Dendritic cell treated with granulocyte-macrophage colony-stimulating factor and Interleukin-4, amounts not matched to agents 40 ng/mL and 50 ng/mL, for 4 days (primary cell): ENCODE measurements around the gene CCDC158.

Experiments
- H3K27ac Mint-ChIP-seq: one replicate; pipeline ENCODE4 v1.8.0; 2022; ENCODE audit warnings: mild to moderate bottlenecking, mixed read lengths
- H3K27me3 Mint-ChIP-seq: one replicate; pipeline ENCODE4 v1.8.0; 2022; ENCODE audit warnings: mild to moderate bottlenecking, mixed read lengths
- H3K36me3 Mint-ChIP-seq: one replicate; pipeline ENCODE4 v1.8.0; 2022; ENCODE audit warnings: low read depth, mixed read lengths
- H3K4me1 Mint-ChIP-seq: one replicate; pipeline ENCODE4 v1.8.0; 2022; ENCODE audit warnings: low read depth, mixed read lengths
- H3K4me3 Mint-ChIP-seq: one replicate; pipeline ENCODE4 v1.8.0; 2022; ENCODE audit warnings: mild to moderate bottlenecking, moderate library complexity, mixed read lengths
- H3K9me3 Mint-ChIP-seq: one replicate; pipeline ENCODE4 v1.8.0; 2022; ENCODE audit warnings: mixed read lengths
- intact Hi-C: fragments of 100-400 bp; cut with micrococcal nuclease; formaldehyde crosslinking; loops from one replicate; pipeline ENCODE4 v1.15.0; 2022

Gene CCDC158

DNA sequence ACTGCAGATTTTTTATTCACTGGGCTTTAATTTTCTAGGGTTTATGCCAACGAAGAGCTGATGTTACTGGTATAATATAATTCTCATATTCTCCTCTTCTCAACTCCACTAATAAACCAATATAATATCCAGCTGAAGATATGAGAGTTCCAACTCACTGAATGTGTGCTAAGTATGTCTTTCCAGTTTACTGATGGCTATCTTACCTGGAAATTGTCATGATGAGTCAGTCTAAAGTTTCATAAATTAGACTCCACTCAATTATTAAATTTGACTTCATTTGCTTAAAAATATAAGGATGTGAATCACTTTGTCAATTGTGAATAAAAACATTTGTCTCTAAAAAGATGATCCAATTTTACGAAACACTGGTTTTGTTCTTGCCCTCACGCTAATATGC is 86.1 kb downstream of the CCDC158 start:
- no peaks in the 10 kb centered on the region for H3K36me3 Mint-ChIP-seq
- intact Hi-C loops: no loop called here
- H3K4me1 Mint-ChIP-seq: no peaks in the 10 kb centered on the region
- H3K27me3 Mint-ChIP-seq: no peaks in the 10 kb centered on the region
- H3K9me3 Mint-ChIP-seq: no peaks in the 10 kb centered on the region
- no peak overlapping the region for H3K4me3 Mint-ChIP-seq
- H3K27ac Mint-ChIP-seq: no peak overlapping the region

DNA sequence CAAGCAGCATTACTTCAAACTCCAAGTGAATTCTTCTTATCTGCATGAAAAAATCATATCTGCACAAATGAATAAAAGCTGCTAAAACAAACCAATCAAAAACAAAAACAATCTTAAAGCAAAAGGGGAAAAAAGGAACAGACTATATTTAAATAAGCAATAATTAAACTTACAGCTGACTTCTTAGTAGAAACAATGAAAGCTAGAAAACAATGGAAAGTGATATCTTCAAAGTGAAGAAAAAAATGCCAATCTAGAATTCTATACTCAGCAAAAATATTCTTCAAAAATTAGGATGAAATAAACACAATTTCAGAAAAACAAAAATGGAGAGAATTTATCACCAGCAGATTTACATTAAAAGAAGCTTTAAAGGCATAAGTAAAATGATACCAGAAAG is 94.4 kb downstream of the CCDC158 start:
- Mint-ChIP-seq H3K4me3 (no peak overlapping the region), H3K27ac (no peak overlapping the region), H3K36me3 (no peaks in the 10 kb centered on the region), H3K27me3 (no peaks in the 10 kb centered on the region), H3K4me1 (no peaks in the 10 kb centered on the region), H3K9me3 (peaks cover 35% of the 10 kb centered on the region)
- intact Hi-C loops: no loop called here

DNA sequence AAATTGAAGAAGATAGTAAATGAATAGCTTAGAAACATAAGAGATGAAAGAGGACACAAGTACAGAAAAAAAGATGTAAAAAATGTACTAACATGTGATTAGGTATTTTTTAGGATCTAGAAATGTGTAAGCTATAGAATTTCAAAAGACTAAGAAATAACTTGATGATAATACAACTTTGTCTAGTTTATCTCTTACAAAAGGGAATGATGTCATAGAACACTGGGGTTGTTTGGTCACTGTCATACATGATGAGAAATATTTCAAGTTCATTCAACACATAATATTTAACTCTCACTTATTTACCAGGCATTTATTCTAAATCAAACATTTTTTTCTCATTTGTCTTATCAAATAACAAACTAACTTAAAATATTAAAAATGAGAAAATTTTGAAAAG is 95.9 kb downstream of the CCDC158 start:
- Mint-ChIP-seq H3K4me1 (no peaks in the 10 kb centered on the region), H3K36me3 (no peaks in the 10 kb centered on the region), H3K27ac (no peak overlapping the region), H3K9me3 (peaks cover 41% of the 10 kb centered on the region), H3K4me3 (no peak overlapping the region), H3K27me3 (peaks cover 4% of the 10 kb centered on the region)
- intact Hi-C loops: no loop called here

DNA sequence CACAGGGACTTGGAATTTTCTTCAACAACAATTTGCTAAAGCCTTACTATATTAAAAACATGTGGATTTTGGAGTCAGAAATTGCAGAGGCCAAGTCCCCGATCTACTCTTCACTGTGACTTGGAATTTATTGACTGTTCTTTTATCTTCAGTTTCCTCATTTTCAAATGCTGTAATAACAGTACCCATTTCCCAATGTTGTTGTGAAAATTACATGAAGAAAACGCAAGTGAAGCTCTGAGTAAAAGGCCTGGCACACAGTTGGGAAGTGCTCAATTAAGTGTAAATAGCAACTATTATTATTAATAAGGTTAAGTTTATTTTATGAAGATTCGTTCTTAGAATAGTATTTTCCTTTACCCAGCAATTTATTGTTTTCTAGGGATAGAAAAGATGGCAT is 98.7 kb downstream of the CCDC158 start:
- intact Hi-C loops: no loop called here
- H3K27ac Mint-ChIP-seq: no peak overlapping the region

DNA sequence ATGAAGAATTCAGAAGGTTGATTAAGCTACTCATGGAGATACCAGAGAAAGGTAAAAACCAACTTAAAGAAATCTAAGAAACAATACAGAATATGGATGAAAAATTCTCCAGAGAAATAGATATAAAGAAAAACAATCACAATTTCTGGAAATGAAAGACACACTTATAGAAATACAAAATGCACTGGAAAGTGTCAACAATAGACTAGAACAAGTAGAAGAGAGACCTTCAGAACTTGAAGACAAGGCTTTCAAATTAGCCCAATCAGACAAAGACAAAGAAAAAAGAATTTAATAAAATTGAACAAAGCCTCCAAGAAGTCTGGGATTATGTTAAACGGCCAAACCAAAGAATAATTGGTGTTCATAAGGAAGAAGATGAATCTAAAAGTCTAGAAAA is 104.8 kb downstream of the CCDC158 start:
- H3K36me3 Mint-ChIP-seq: no peaks in the 10 kb centered on the region
- no peak overlapping the region for H3K27ac Mint-ChIP-seq
- intact Hi-C loops: no loop called here
- H3K4me1 Mint-ChIP-seq: no peaks in the 10 kb centered on the region
- H3K9me3 Mint-ChIP-seq: peaks cover 33% of the 10 kb centered on the region
- H3K4me3 Mint-ChIP-seq: no peak overlapping the region
- peaks cover 4% of the 10 kb centered on the region for H3K27me3 Mint-ChIP-seq

More for the DNA sequence above, 98.7 kb downstream of the CCDC158 start:
- peaks cover 37% of the 10 kb centered on the region for H3K9me3 Mint-ChIP-seq
- no peak overlapping the region for H3K4me3 Mint-ChIP-seq
- peaks cover 4% of the 10 kb centered on the region for H3K27me3 Mint-ChIP-seq
- H3K36me3 Mint-ChIP-seq: no peaks in the 10 kb centered on the region
- no peaks in the 10 kb centered on the region for H3K4me1 Mint-ChIP-seq

DNA sequence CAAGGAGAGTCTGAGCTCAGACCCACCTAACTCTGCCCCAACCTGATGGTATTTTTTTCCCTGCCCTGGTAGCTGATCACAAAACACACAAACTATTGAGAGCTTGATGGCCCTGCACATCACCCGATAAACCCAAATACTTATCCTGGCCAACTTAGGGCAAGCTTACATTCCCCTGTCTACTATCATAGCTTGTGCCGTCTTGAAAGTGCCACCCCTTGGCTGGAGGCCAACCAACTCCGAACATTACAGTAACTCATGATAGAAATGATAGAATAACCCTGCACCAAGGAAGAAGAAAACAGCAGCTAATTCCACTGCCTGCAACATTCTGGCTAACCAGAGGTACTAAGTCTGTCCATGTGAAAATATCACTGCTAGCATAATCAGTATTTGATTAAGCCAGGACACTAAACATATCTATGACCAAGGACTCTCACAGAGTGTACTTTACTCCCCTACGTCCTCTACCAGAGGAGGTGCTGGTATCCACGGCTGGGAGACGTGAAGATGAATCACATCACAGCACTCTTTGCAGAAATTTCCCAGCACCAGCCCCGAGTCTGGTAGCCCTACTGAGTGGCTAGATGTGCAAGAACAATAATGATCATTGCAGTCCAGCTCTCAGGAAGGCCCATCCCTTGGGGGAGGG is 105.5 kb downstream of the CCDC158 start:
- Mint-ChIP-seq H3K27ac (no peak overlapping the region), H3K9me3 (peaks cover 30% of the 10 kb centered on the region)
- intact Hi-C loops: no loop called here

DNA sequence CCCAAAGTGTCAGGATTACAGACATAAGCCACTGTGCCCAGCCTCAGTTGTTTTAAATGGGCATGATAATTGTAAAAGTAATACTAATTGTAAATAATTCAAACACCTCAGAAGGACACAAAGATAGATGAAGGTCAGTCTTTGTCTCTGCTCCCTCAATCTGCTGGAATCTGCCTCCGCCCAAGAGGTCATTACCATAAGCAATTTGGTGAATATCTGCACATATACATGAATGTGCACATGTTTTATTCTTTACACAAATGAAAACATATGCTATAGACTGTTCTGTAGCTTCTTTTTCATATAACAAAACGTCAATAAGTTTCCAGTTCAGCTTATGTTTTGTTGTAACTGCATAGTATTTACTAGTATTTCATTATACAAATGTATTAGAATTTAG is 107.4 kb downstream of the CCDC158 start:
- Mint-ChIP-seq H3K4me1 (no peaks in the 10 kb centered on the region), H3K4me3 (no peak overlapping the region), H3K27me3 (no peaks in the 10 kb centered on the region), H3K36me3 (peaks cover 7% of the 10 kb centered on the region), H3K9me3 (peaks cover 25% of the 10 kb centered on the region), H3K27ac (no peak overlapping the region)
- intact Hi-C loops: no loop called here

More for the DNA sequence above, 105.5 kb downstream of the CCDC158 start:
- no peaks in the 10 kb centered on the region for H3K4me1 Mint-ChIP-seq
- no peak overlapping the region for H3K4me3 Mint-ChIP-seq
- H3K36me3 Mint-ChIP-seq: no peaks in the 10 kb centered on the region
- H3K27me3 Mint-ChIP-seq: peaks cover 4% of the 10 kb centered on the region

DNA sequence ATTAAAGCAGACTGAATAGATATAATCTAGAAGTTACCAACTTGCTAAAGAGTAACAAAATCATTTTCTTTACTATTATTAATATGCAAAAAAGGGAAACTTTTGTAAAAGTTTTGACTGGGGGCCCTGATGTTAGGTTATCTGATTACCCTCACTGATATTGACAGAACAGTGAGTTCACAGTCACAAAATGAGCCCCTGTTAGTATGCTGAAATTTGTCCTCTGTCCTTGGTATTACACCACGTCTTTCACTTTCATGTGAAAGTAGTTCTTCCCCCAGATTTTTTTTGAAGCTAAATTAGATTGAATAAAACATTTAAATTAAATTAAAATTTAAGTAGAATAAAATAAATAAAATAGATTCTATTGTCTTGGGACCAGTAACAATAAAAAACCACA is 108.5 kb downstream of the CCDC158 start:
- Mint-ChIP-seq H3K4me1 (peaks cover 2% of the 10 kb centered on the region), H3K36me3 (peaks cover 7% of the 10 kb centered on the region), H3K27ac (no peak overlapping the region), H3K4me3 (no peak overlapping the region), H3K9me3 (peaks cover 20% of the 10 kb centered on the region), H3K27me3 (no peaks in the 10 kb centered on the region)
- intact Hi-C loops: no loop called here

DNA sequence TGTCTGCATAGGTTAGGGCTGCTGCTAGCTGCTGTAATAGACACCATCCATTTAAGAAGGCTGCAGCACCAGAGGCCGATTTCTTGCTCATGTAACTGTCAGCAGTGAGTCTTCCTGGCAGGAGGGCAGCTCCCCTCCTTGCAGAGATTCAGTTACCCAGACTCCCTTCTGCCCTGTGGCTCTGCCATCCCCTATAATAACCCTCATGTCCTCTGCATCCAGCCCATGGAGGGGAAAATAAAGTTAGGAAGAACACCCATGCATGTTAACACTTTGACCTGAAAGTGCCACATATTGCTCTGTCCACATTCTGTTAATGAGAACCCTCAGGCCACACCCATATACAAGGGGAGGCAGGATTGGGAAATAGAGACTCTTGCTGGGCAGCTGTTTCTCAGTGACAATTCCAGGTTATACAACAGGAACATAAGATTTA is 109.0 kb downstream of the CCDC158 start:
- peaks cover 7% of the 10 kb centered on the region for H3K4me1 Mint-ChIP-seq
- H3K27ac Mint-ChIP-seq: no peak overlapping the region
- H3K9me3 Mint-ChIP-seq: peaks cover 14% of the 10 kb centered on the region
- H3K4me3 Mint-ChIP-seq: no peak overlapping the region
- H3K27me3 Mint-ChIP-seq: no peaks in the 10 kb centered on the region
- peaks cover 7% of the 10 kb centered on the region for H3K36me3 Mint-ChIP-seq
- intact Hi-C loops: no loop called here

DNA sequence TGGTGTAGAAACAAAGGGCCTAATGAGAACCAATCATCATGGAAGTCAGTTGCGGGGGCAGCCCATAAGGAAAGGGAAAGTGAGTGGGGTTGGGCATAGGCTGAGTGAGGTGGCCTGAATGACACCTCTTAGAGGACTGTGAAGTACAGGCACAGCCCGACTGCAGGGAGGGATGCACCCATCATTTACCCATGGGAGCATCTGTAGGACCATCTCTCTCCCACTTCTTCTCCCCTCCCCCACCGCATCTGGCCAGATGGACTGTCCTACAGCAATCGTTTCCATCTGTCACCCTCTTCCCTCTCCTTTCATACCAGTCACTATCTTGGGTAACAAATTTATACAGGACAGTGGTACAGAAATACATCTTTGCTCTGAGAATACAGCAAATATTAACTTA is 110.3 kb downstream of the CCDC158 start:
- peaks cover 2% of the 10 kb centered on the region for H3K9me3 Mint-ChIP-seq
- intact Hi-C loops: no loop called here
- no peak overlapping the region for H3K4me3 Mint-ChIP-seq
- peaks cover 3% of the 10 kb centered on the region for H3K27me3 Mint-ChIP-seq
- peaks cover 16% of the 10 kb centered on the region for H3K36me3 Mint-ChIP-seq
- H3K4me1 Mint-ChIP-seq: peaks cover 16% of the 10 kb centered on the region
- no peak overlapping the region for H3K27ac Mint-ChIP-seq

DNA sequence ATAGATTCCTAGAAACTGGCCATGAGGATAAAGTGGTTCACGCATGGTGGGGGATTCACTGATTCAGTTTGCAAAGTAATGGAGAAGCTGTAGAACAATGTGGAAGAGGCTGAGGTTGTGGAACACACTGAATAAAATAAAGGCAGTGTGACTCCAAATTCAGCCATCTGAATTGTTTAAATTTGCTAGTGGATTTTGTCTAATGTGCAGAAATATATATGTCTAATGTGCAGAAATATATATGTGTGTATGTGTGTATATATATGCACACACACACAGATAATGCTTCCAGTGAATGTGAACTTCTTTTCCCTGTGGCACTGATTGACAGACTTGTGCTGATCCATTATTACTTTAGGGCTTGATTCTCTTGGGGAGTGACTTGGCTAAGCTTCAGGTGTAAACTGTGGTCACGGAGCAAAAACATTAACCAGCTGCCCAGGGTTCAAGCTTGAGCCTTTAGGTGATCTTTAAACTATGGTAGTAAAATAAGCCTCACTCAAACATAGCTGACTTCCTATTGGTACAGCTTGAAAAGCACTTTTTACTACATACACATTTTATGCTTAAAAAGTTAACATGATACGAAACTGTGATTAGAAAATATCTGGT is 110.9 kb downstream of the CCDC158 start:
- no peak overlapping the region for H3K27ac Mint-ChIP-seq
- H3K36me3 Mint-ChIP-seq: peaks cover 16% of the 10 kb centered on the region
- peaks cover 22% of the 10 kb centered on the region for H3K4me1 Mint-ChIP-seq
- intact Hi-C loops: loop anchor here (5.0 kb wide), 1 partner anchor 103 kb away; no protein-coding TSS in a partner anchor
- H3K4me3 Mint-ChIP-seq: no peak overlapping the region
- no peaks in the 10 kb centered on the region for H3K9me3 Mint-ChIP-seq
- H3K27me3 Mint-ChIP-seq: peaks cover 3% of the 10 kb centered on the region

DNA sequence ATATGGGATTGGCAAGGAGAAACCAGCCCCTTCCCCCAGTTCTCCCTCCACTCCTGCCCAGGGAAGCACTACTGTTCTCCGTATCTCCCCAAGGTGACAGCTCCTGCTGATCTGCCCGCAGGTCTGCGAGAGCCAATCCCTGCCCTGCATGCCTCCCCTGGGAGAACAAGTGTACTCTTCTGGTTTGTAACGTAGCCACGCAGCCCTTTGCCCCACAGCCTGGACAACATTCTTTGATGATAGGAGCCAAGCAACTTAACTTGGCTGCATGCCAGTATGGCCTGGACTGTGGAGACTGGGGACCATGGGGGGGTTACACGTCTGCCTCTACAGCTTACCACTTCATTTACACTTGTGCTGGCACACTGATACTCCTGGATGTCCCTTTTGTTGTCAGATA is 112.4 kb downstream of the CCDC158 start:
- H3K4me3 Mint-ChIP-seq: no peak overlapping the region
- peaks cover 29% of the 10 kb centered on the region for H3K4me1 Mint-ChIP-seq
- no peak overlapping the region for H3K27ac Mint-ChIP-seq
- intact Hi-C loops: loop anchor here (5.0 kb wide), 1 partner anchor 101 kb away; no protein-coding TSS in a partner anchor
- no peaks in the 10 kb centered on the region for H3K9me3 Mint-ChIP-seq
- peaks cover 5% of the 10 kb centered on the region for H3K27me3 Mint-ChIP-seq
- H3K36me3 Mint-ChIP-seq: peaks cover 16% of the 10 kb centered on the region

DNA sequence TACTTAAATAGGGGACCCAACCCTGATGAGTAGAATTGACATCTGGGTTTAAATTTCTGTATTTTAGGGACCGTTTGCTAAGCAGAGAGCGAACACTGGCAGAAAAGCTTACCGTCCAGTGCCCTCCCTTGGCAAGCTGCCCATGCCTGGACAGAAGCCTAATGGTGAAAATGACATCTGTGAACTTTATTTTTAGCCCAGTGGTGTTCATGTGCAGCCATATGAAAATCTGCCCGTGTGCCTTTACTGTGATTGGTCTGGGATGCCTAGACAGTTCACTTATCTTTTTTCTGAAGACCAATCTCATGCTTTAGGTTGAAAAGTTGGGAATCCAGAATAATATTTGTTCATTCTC is 113.3 kb downstream of the CCDC158 start:
- Mint-ChIP-seq H3K9me3 (no peaks in the 10 kb centered on the region), H3K4me3 (no peak overlapping the region), H3K27ac (no peak overlapping the region), H3K27me3 (peaks cover 5% of the 10 kb centered on the region), H3K36me3 (peaks cover 16% of the 10 kb centered on the region), H3K4me1 (peaks cover 38% of the 10 kb centered on the region)
- intact Hi-C loops: loop anchor here (5.0 kb wide), 1 partner anchor 100 kb away; no protein-coding TSS in a partner anchor

DNA sequence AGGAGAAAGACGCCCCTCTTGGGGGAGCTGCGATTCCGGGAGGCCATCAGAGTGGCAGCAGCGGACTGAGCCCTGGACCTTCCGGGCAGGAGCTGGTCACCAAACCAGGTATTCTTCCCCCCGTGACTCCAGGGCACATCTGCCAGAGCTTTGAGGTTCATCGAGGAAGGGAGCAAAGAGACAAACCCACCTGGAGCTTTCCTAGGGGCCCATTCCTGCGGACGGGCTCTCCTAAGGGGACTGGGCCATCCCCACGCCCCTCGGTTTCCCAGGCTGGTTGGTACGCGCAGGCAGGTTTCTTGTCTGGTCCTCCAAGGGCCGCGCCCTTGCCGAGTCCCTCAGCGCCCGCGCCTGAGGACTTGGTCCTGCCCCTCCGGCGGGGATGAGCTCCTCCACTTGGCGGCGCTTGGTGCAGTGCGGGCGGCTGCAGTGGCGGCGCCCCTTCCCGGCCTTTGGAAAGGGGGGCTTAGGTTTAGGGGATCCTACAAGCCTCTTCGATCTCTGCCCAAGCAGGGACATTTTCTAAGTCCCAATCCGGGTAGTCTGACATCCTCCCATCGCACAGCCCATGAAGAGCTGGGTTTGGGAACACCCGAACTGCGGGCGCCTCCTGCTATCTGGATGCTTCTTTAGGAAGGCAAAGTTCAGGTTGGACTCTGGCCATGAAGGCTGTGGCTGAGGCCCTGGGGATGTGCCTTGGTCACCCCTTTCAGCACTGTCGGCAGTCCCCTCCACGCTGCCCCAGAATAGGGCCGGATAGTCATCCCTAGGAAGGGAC is 113.9 kb downstream of the CCDC158 start:
- peaks cover 16% of the 10 kb centered on the region for H3K36me3 Mint-ChIP-seq
- intact Hi-C loops: loop anchor here (5.0 kb wide), 1 partner anchor 100 kb away; no protein-coding TSS in a partner anchor
- peaks cover 5% of the 10 kb centered on the region for H3K27me3 Mint-ChIP-seq
- no peaks in the 10 kb centered on the region for H3K9me3 Mint-ChIP-seq
- peak overlapping the region; percentile 91 for H3K4me3 Mint-ChIP-seq
- H3K27ac Mint-ChIP-seq: peak overlapping the region; percentile 85
- peaks cover 44% of the 10 kb centered on the region for H3K4me1 Mint-ChIP-seq
